HL-60 (cell line): ENCODE results near the gene STAMBPL1.

Source experiments
- DNase-seq, 2 experiments: peaks; one replicate each; pipeline ENCODE4 v3.0.0-alpha.2; 2010 to 2020; ENCODE audit warnings: low read depth in 1 of 2, low spot score in 1 of 2
- H3K27ac ChIP-seq: fragments of 250-450 bp; sonication (Bioruptor Pico); replicated peaks from 2 replicates; pipeline ENCODE4 v1.5.1; 2020; ENCODE audit warnings: mild to moderate bottlenecking, moderate library complexity
- H3K27me3 ChIP-seq: fragments of 250-450 bp; sonication (Bioruptor Pico); 2 replicates; pipeline ENCODE4 v1.5.1; 2021; ENCODE audit warnings: mild to moderate bottlenecking, moderate library complexity; ENCODE audit not compliant: insufficient read depth, poor library complexity, severe bottlenecking
- H3K4me3 ChIP-seq: replicated peaks from 2 replicates; pipeline ENCODE4 v1.5.1; 2011; ENCODE audit warnings: mild to moderate bottlenecking, control low read depth, low read length; ENCODE audit not compliant: insufficient read depth
- CTCF ChIP-seq: IDR thresholded peaks from one replicate; pipeline ENCODE4 v1.5.1; 2011; ENCODE audit warnings: low read length, control low read depth, inconsistent platforms; ENCODE audit not compliant: insufficient read depth
- GABPA ChIP-seq: IDR thresholded peaks from 2 replicates; pipeline ENCODE4 v1.6.1; 2012; ENCODE audit warnings: low read depth
- POLR2AphosphoS5 ChIP-seq: IDR thresholded peaks from 2 replicates; pipeline ENCODE4 v1.6.1; 2012; ENCODE audit warnings: low read depth
- REST ChIP-seq: IDR thresholded peaks from 2 replicates; pipeline ENCODE4 v1.6.1; 2012; ENCODE audit warnings: low read depth; ENCODE audit not compliant: insufficient replicate concordance
- SPI1 ChIP-seq: IDR thresholded peaks from 2 replicates; pipeline ENCODE4 v1.6.1; 2012; ENCODE audit warnings: low read depth, mild to moderate bottlenecking, borderline replicate concordance

STAMBPL1 gene

DNA sequence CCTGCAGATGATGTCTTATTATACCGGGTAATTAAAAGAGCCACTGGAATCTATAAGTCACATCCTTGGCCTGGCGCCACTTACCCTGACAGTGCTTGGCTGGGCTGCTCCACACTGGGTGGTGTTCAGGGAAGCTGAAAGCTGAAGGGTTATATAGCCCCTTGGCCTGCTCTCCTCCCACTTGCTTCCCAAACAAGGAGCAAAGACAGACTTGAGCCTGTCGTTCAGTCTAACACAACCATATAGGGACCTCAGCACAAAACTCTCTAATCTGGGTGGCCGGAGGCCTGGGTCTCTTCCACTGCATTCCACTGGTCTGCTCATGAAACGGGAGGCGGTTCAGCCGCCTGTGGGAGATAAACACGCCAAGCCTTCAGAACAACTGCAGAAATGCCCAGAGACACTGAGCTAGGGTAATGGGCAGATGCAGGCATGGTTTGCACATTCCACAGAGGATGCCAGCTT, 72.6 kb downstream of the STAMBPL1 start, which contains the start of gene ACTA2:
Gene ACTA2, minus strand, starts transcription at position 127 of the 465 bp plus-strand sequence. CDS start 3,843 bp downstream, outside the sequence.
- no peak within 1 kb of the TSS for H3K27ac ChIP-seq
- H3K4me3 ChIP-seq = no peak within 1 kb of the TSS
- TF ChIP-seq CTCF (no peak), GABPA (no peak), POLR2AphosphoS5 (no peak), REST (no peak), SPI1 (no peak)
- DNase-seq = no peak
- no peaks in the 10 kb centered on the region for H3K27me3 ChIP-seq

DNA sequence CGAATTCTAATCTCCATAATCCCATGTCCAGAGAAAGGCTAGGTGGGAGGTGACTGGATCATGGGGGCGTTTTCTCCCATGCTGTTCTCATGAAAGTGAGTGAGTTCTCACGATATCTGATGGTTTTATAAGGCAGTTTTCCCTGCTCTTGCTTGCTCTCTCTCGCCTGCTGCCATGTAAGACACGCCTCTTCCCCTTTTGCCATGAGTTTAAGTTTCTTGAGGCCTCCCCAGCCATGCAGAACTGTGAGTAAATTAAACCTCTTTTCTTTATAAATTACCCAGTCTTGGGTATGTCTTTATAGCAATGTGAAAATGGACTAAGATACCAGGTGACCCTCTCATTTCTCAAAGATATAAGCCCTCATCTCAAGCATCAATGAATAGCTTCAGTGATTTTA, 73.6 kb downstream of the STAMBPL1 start:
- Histone ChIP-seq H3K27ac (no peak overlapping the region), H3K27me3 (no peaks in the 10 kb centered on the region), H3K4me3 (no peak overlapping the region)
- peak in 1 of 2 experiments; percentile 20 for DNase-seq
- no peak for TF ChIP-seq POLR2AphosphoS5
- TF ChIP-seq SPI1 = peak; percentile 56; the same call in 1 of the 2 replicates

DNA sequence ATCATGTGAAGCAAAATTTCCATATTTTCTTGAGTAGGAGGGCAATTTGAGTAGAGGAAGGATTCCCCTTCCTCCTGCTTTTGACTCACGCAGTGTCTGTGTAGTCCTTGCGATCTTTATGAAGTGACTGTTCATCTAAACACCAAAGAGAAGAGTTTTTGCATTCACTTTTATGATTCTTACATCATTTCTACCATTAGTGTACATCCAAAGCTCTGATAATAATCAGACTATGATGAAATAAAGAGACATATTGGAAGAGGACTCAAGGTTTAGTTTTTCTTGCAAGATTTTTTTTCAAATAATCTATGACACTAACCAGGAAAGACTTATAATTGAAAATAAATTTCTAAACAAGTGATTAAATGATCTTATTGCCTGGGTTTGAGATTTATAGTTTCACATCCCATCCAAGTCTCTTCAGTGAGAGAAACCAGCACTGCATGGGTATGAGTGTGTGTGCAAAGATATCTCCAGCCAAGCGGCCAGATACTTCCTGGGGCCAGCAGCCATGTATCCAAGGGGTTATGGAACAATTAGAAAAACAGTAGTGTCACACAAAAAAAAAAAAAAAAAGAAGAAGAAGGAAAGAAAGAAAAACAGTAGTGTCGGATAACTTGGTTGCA, 74.5 kb downstream of the STAMBPL1 start:
- no peak for DNase-seq
- H3K27me3 ChIP-seq = no peaks in the 10 kb centered on the region
- TF ChIP-seq POLR2AphosphoS5 (no peak), REST (no peak), GABPA (no peak), CTCF (no peak), SPI1 (no peak)
- H3K4me3 ChIP-seq = no peak overlapping the region
- no peak overlapping the region for H3K27ac ChIP-seq

DNA sequence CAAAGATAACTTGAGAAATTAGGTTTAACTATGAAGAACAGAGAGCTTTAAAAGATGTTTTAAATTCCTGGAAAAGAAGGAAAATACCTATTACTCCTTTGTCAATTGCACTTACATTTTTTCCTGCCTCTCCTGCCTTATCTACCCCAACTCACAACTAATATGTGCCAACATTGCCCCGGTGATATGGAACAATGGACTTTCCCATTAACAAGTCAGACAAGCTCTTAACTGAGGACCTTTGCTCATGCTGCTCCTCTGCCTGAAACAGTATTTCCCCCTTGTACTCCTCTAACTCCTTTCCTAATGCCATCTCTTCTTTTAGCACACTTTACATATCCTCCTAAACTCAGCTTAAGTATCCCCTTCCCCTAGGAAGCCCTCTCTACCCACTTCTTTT, 77.3 kb downstream of the STAMBPL1 start:
- no peak overlapping the region for H3K27ac ChIP-seq
- TF ChIP-seq GABPA (no peak), REST (no peak), POLR2AphosphoS5 (no peak), CTCF (no peak), SPI1 (no peak)
- no peaks in the 10 kb centered on the region for H3K27me3 ChIP-seq
- DNase-seq = no peak
- H3K4me3 ChIP-seq = no peak overlapping the region
